ENCODE results near the gene DNAJC24. TPM values are rescaled to one million over a fixed set of nuclear protein-coding genes. Genes with fewer than 3 reads are reported as not detected.

The DNAJC24 gene
- polyA plus RNA-seq, 2 donors = 2.3 to 4.9 TPM

GRCh38 chr11:31424652-31425051 lies 55.0 kb downstream of the DNAJC24 start:
- Histone ChIP-seq H3K27ac (ENCODE audit: low read depth in 2 of 2, low read length in 1 of 2) (no peak overlapping the region), H3K36me3 (ENCODE audit: control insufficient read depth in 2 of 2, insufficient read depth in 2 of 2, low read length in 1 of 2) (no peaks in the 10 kb centered on the region), H3K4me3 (ENCODE audit: low read depth in 1 of 2, low read length in 2 of 2) (no peak overlapping the region), H3K4me1 (ENCODE audit: control insufficient read depth in 2 of 2, insufficient read depth in 2 of 2, low read length in 1 of 2) (no peaks in the 10 kb centered on the region), H3K27me3 (ENCODE audit: control insufficient read depth in 1 of 2, insufficient read depth in 2 of 2, low read length in 2 of 2) (no peaks in the 10 kb centered on the region), H3K9me3 (ENCODE audit: control insufficient read depth in 2 of 2, insufficient read depth in 1 of 2, low read depth in 1 of 2, low read length in 1 of 2) (no peaks in the 10 kb centered on the region)

- no peaks in the 10 kb centered on the region for H3K4me1 ChIP-seq (ENCODE audit: control insufficient read depth in 2 of 2, insufficient read depth in 2 of 2, low read length in 1 of 2)
- H3K9me3 ChIP-seq (ENCODE audit: control insufficient read depth in 2 of 2, insufficient read depth in 1 of 2, low read depth in 1 of 2, low read length in 1 of 2) = no peaks in the 10 kb centered on the region
- H3K27me3 ChIP-seq (ENCODE audit: control insufficient read depth in 1 of 2, insufficient read depth in 2 of 2, low read length in 2 of 2) = no peaks in the 10 kb centered on the region
- no peak overlapping the region for H3K27ac ChIP-seq (ENCODE audit: low read depth in 2 of 2, low read length in 1 of 2)
- peaks cover 0 to 3% of the 10 kb centered on the region in 2 donors for H3K36me3 ChIP-seq (ENCODE audit: control insufficient read depth in 2 of 2, insufficient read depth in 2 of 2, low read length in 1 of 2)
- H3K4me3 ChIP-seq (ENCODE audit: low read depth in 1 of 2, low read length in 2 of 2) = no peak overlapping the region
- WGBS, 2 donors = 97 to 98% methylated on average over 1 of the region's 1 CpG
These were observed 64.2 kb downstream of the DNAJC24 start for GRCh38 chr11:31433851-31434250.

DNA sequence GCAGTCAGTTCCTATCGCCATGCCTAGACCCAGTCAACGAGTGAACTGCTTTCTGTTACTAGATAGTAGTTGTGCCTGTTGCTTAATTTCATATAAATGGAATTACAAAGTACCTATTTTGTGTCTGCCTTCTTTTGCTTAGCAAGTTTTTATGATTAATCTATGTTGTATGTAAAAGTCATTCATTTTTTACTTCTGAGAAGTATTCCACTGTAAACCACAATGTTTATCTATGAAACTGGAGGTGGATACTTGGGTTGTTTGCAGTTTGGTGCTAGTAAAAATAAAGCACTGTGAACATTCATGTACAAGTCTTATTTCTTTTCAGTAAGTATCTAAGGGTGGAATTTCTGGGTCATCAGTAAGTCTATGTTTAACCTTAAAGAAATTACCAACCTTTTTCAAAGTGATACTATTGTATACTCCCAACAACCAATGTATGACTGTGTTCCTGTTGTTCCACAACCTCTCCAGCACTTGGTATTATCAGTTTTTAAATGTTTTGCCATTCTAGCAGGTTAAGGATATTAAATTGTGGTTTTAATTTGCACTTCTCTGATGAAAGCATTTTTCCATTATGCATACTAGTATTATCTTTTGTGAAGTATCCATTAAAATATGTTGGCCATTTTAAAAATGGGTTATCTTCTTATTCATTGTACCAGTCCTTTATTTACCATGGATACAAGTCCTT lies 68.2 kb downstream of the DNAJC24 start:
- Histone ChIP-seq H3K4me3 (ENCODE audit: low read depth in 1 of 2, low read length in 2 of 2) (no peak overlapping the region), H3K27ac (ENCODE audit: low read depth in 2 of 2, low read length in 1 of 2) (no peak overlapping the region), H3K36me3 (ENCODE audit: control insufficient read depth in 2 of 2, insufficient read depth in 2 of 2, low read length in 1 of 2) (no peaks in the 10 kb centered on the region), H3K9me3 (ENCODE audit: control insufficient read depth in 2 of 2, insufficient read depth in 1 of 2, low read depth in 1 of 2, low read length in 1 of 2) (no peaks in the 10 kb centered on the region), H3K27me3 (ENCODE audit: control insufficient read depth in 1 of 2, insufficient read depth in 2 of 2, low read length in 2 of 2) (no peaks in the 10 kb centered on the region), H3K4me1 (ENCODE audit: control insufficient read depth in 2 of 2, insufficient read depth in 2 of 2, low read length in 1 of 2) (no peaks in the 10 kb centered on the region)
- 93 to 96% methylated on average over 2 of the region's 2 CpGs for WGBS, 2 donors

GRCh38 chr11:31441296-31441695 lies 71.6 kb downstream of the DNAJC24 start:
- H3K36me3 ChIP-seq (ENCODE audit: control insufficient read depth in 2 of 2, insufficient read depth in 2 of 2, low read length in 1 of 2) = no peaks in the 10 kb centered on the region
- H3K9me3 ChIP-seq (ENCODE audit: control insufficient read depth in 2 of 2, insufficient read depth in 1 of 2, low read depth in 1 of 2, low read length in 1 of 2) = no peaks in the 10 kb centered on the region
- H3K4me3 ChIP-seq (ENCODE audit: low read depth in 1 of 2, low read length in 2 of 2) = no peak overlapping the region
- H3K4me1 ChIP-seq (ENCODE audit: control insufficient read depth in 2 of 2, insufficient read depth in 2 of 2, low read length in 1 of 2) = no peaks in the 10 kb centered on the region
- H3K27me3 ChIP-seq (ENCODE audit: control insufficient read depth in 1 of 2, insufficient read depth in 2 of 2, low read length in 2 of 2) = no peaks in the 10 kb centered on the region
- H3K27ac ChIP-seq (ENCODE audit: low read depth in 2 of 2, low read length in 1 of 2) = no peak overlapping the region

- Histone ChIP-seq H3K36me3 (ENCODE audit: control insufficient read depth in 2 of 2, insufficient read depth in 2 of 2, low read length in 1 of 2) (peaks cover 0 to under 1% of the 10 kb centered on the region in 2 donors), H3K4me3 (ENCODE audit: low read depth in 1 of 2, low read length in 2 of 2) (no peak overlapping the region), H3K9me3 (ENCODE audit: control insufficient read depth in 2 of 2, insufficient read depth in 1 of 2, low read depth in 1 of 2, low read length in 1 of 2) (no peaks in the 10 kb centered on the region), H3K4me1 (ENCODE audit: control insufficient read depth in 2 of 2, insufficient read depth in 2 of 2, low read length in 1 of 2) (no peaks in the 10 kb centered on the region), H3K27ac (ENCODE audit: low read depth in 2 of 2, low read length in 1 of 2) (no peak overlapping the region), H3K27me3 (ENCODE audit: control insufficient read depth in 1 of 2, insufficient read depth in 2 of 2, low read length in 2 of 2) (no peaks in the 10 kb centered on the region)
- WGBS, 2 donors = 67 to 69% methylated on average over 2 of the region's 2 CpGs
These were observed 72.4 kb downstream of the DNAJC24 start for GRCh38 chr11:31442086-31442485.

DNA sequence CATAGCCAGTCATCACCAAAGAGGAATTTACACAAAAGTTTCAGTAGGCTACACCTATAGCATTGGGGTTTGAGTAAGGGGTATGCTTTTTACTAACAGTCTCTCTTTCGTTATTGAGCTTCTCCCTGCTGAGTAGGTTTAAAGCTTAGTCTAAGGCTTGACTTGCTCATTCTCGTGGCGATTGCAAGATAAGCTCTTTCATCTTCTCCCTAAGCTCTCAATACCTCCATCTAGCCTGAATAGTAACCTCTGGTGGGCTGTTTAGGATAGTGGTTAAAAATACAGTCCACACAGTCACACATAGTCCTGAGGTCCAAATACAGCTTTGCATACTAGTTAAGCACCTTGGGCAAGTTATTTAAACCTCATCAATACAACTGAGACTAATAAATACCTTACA lies 74.1 kb downstream of the DNAJC24 start:
- no peak overlapping the region for H3K4me3 ChIP-seq (ENCODE audit: low read depth in 1 of 2, low read length in 2 of 2)
- no peaks in the 10 kb centered on the region for H3K27me3 ChIP-seq (ENCODE audit: control insufficient read depth in 1 of 2, insufficient read depth in 2 of 2, low read length in 2 of 2)
- peaks cover 0 to 2% of the 10 kb centered on the region in 2 donors for H3K36me3 ChIP-seq (ENCODE audit: control insufficient read depth in 2 of 2, insufficient read depth in 2 of 2, low read length in 1 of 2)
- 88 to 93% methylated on average over 3 of the region's 3 CpGs for WGBS, 2 donors
- no peaks in the 10 kb centered on the region for H3K4me1 ChIP-seq (ENCODE audit: control insufficient read depth in 2 of 2, insufficient read depth in 2 of 2, low read length in 1 of 2)
- H3K9me3 ChIP-seq (ENCODE audit: control insufficient read depth in 2 of 2, insufficient read depth in 1 of 2, low read depth in 1 of 2, low read length in 1 of 2) = no peaks in the 10 kb centered on the region
- no peak overlapping the region for H3K27ac ChIP-seq (ENCODE audit: low read depth in 2 of 2, low read length in 1 of 2)

DNA sequence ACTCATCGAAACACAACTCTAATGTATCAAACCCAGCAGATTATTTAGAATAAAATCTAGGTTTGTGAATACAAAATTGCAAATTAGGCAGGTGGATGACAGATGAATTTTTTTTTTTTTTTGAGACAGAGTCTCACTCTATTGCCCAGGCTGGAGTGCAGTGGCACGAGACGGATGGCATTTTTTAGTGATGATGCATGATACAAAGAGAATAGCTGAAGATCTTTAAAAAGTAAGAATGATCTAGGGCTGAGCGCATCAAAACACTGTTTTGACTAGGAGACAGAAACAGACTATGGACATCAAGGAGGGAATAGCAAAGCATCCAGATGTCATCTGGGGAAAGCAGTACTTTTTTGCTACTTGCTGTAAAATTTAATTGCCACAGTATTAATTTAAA lies 76.0 kb downstream of the DNAJC24 start:
- Histone ChIP-seq H3K4me1 (ENCODE audit: control insufficient read depth in 2 of 2, insufficient read depth in 2 of 2, low read length in 1 of 2) (no peaks in the 10 kb centered on the region), H3K27ac (ENCODE audit: low read depth in 2 of 2, low read length in 1 of 2) (no peak overlapping the region), H3K4me3 (ENCODE audit: low read depth in 1 of 2, low read length in 2 of 2) (no peak overlapping the region), H3K36me3 (ENCODE audit: control insufficient read depth in 2 of 2, insufficient read depth in 2 of 2, low read length in 1 of 2) (peaks cover 0 to 2% of the 10 kb centered on the region in 2 donors), H3K27me3 (ENCODE audit: control insufficient read depth in 1 of 2, insufficient read depth in 2 of 2, low read length in 2 of 2) (no peaks in the 10 kb centered on the region), H3K9me3 (ENCODE audit: control insufficient read depth in 2 of 2, insufficient read depth in 1 of 2, low read depth in 1 of 2, low read length in 1 of 2) (no peaks in the 10 kb centered on the region)
- 94 to 98% methylated on average over 4 of the region's 4 CpGs for WGBS, 2 donors

- Histone ChIP-seq H3K27ac (ENCODE audit: low read depth in 2 of 2, low read length in 1 of 2) (no peak overlapping the region), H3K4me1 (ENCODE audit: control insufficient read depth in 2 of 2, insufficient read depth in 2 of 2, low read length in 1 of 2) (no peaks in the 10 kb centered on the region), H3K9me3 (ENCODE audit: control insufficient read depth in 2 of 2, insufficient read depth in 1 of 2, low read depth in 1 of 2, low read length in 1 of 2) (no peaks in the 10 kb centered on the region), H3K27me3 (ENCODE audit: control insufficient read depth in 1 of 2, insufficient read depth in 2 of 2, low read length in 2 of 2) (no peaks in the 10 kb centered on the region), H3K36me3 (ENCODE audit: control insufficient read depth in 2 of 2, insufficient read depth in 2 of 2, low read length in 1 of 2) (peaks cover 0 to 2% of the 10 kb centered on the region in 2 donors), H3K4me3 (ENCODE audit: low read depth in 1 of 2, low read length in 2 of 2) (no peak overlapping the region)
- WGBS, 2 donors = 52 to 60% methylated on average over 2 of the region's 2 CpGs
These were observed 79.4 kb downstream of the DNAJC24 start for GRCh38 chr11:31449040-31449439.

GRCh38 chr11:31450841-31451240 lies 81.2 kb downstream of the DNAJC24 start:
- Histone ChIP-seq H3K27ac (ENCODE audit: low read depth in 2 of 2, low read length in 1 of 2) (no peak overlapping the region), H3K27me3 (ENCODE audit: control insufficient read depth in 1 of 2, insufficient read depth in 2 of 2, low read length in 2 of 2) (no peaks in the 10 kb centered on the region), H3K4me1 (ENCODE audit: control insufficient read depth in 2 of 2, insufficient read depth in 2 of 2, low read length in 1 of 2) (no peaks in the 10 kb centered on the region), H3K36me3 (ENCODE audit: control insufficient read depth in 2 of 2, insufficient read depth in 2 of 2, low read length in 1 of 2) (peaks cover 0 to 2% of the 10 kb centered on the region in 2 donors), H3K9me3 (ENCODE audit: control insufficient read depth in 2 of 2, insufficient read depth in 1 of 2, low read depth in 1 of 2, low read length in 1 of 2) (no peaks in the 10 kb centered on the region), H3K4me3 (ENCODE audit: low read depth in 1 of 2, low read length in 2 of 2) (no peak overlapping the region)
- 98 to 100% methylated on average over 1 of the region's 1 CpG for WGBS, 2 donors

DNA sequence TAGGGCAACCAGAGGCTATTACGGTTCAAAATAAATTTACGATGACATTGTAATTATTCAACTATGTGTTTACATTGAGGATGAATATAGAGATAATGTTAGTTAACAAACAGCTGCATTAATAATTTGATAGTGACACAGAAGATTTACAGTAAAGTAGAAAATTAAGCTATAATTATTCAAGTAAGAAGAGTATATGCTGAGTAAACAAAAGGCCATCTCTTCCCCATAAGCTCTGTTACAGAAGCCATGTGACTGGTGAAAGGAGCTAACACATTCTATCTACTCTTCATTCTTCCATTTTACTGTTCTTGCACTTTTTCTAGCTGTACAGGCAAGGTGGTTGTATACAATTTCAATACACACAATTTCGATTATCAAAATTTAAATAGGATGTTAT lies 85.5 kb downstream of the DNAJC24 start:
- H3K27me3 ChIP-seq (ENCODE audit: control insufficient read depth in 1 of 2, insufficient read depth in 2 of 2, low read length in 2 of 2) = no peaks in the 10 kb centered on the region
- H3K4me1 ChIP-seq (ENCODE audit: control insufficient read depth in 2 of 2, insufficient read depth in 2 of 2, low read length in 1 of 2) = no peaks in the 10 kb centered on the region
- no peak overlapping the region for H3K4me3 ChIP-seq (ENCODE audit: low read depth in 1 of 2, low read length in 2 of 2)
- H3K27ac ChIP-seq (ENCODE audit: low read depth in 2 of 2, low read length in 1 of 2) = no peak overlapping the region
- H3K9me3 ChIP-seq (ENCODE audit: control insufficient read depth in 2 of 2, insufficient read depth in 1 of 2, low read depth in 1 of 2, low read length in 1 of 2) = no peaks in the 10 kb centered on the region
- H3K36me3 ChIP-seq (ENCODE audit: control insufficient read depth in 2 of 2, insufficient read depth in 2 of 2, low read length in 1 of 2) = no peaks in the 10 kb centered on the region
- 89 to 91% methylated on average over 3 of the region's 3 CpGs for WGBS, 2 donors

Measured in esophagus (tissue), 2 donors.